ENCODE results near the gene PPP2R2C. TPM values are rescaled to one million over a fixed set of nuclear protein-coding genes. Genes with fewer than 3 reads are reported as not detected.

The PPP2R2C gene
- total and polyA plus RNA-seq, 2 of the 4 experiments (the other 2 are of a cell fraction), result 0.03 TPM; not detected in 1

- Histone ChIP-seq H4K8ac (ENCODE audit: low read depth in 2 of 2, low read length in 2 of 2) (no peak overlapping the region), H3K36me3 (ENCODE audit: control insufficient read depth, insufficient read depth, low read length) (no peaks in the 10 kb centered on the region), H4K20me1 (ENCODE audit: insufficient read depth, low read length) (no peaks in the 10 kb centered on the region), H2BK120ac (ENCODE audit: low read depth, low read length) (no peak overlapping the region), H3K14ac (replicated peaks; ENCODE audit: low read depth, low read length) (no peak overlapping the region), H2AK5ac (ENCODE audit: low read depth, low read length) (no peak overlapping the region), H3K79me1 (ENCODE audit: low read depth in 1 of 2, low read length in 2 of 2) (no peaks in the 10 kb centered on the region), H3K9me1 (ENCODE audit: insufficient read depth, low read length) (no peaks in the 10 kb centered on the region), H3K18ac (ENCODE audit: low read depth, low read length) (no peak overlapping the region), H2AK9ac (replicated peaks; ENCODE audit: low read depth, low read length, poor library complexity) (no peak overlapping the region), H3K27me3 (ENCODE audit: control insufficient read depth, insufficient read depth, low read length) (peaks cover 5% of the 10 kb centered on the region), H4K91ac (ENCODE audit: insufficient read depth, low read depth, low read length) (no peak overlapping the region), H3K9ac (ENCODE audit: low read depth, low read length) (no peak overlapping the region), H2BK20ac (ENCODE audit: low read depth, low read length) (no peak overlapping the region), H3K4ac (ENCODE audit: low read depth, low read length) (no peak overlapping the region), H2BK15ac (ENCODE audit: low read depth, low read length) (no peak overlapping the region), H3K4me2 (ENCODE audit: low read depth, low read length) (no peak overlapping the region), H3K27ac (ENCODE audit: insufficient read depth, low read length) (no peak overlapping the region), H2AFZ (replicated peaks; ENCODE audit: low read length, poor library complexity) (no peak overlapping the region), H3K9me3 (ENCODE audit: control insufficient read depth, insufficient read depth, low read length) (no peaks in the 10 kb centered on the region), H3K4me3 (ENCODE audit: insufficient read depth, low read depth, low read length) (no peak overlapping the region), H3K23ac (ENCODE audit: low read depth, low read length) (no peak overlapping the region), H3K4me1 (ENCODE audit: control insufficient read depth, insufficient read depth, low read length) (no peaks in the 10 kb centered on the region), H4K5ac (ENCODE audit: low read depth, low read length) (no peak overlapping the region), H3K56ac (ENCODE audit: extremely low read depth, insufficient read depth, low read length) (no peak overlapping the region), H2BK5ac (ENCODE audit: low read depth, low read length, poor library complexity, severe bottlenecking) (no peak overlapping the region)
- intact Hi-C loops (cut with micrococcal nuclease) (no loop called here), in situ Hi-C loops (cut with MboI; ENCODE audit: low sequenced_read_pairs) (no loop called here), dilution Hi-C loops (cut with HindIII; ENCODE audit: low sequenced_read_pairs, unreplicated experiment) (no loop called here)
- CTCF ChIA-PET, result no interaction called here
- POLR2A ChIA-PET (ENCODE audit: unreplicated experiment), result no interaction called here
- peak; percentile 4 for DNase-seq
- whole genome bisulfite sequencing, 2 experiments (ENCODE audit: extremely low coverage in 2 of 2, insufficient read length in 1 of 2), result no CpG with 5 or more reads among the region's 6 CpGs
- peak; percentile 42 for ATAC-seq (ENCODE audit: low read depth)
- BruUV-seq (replicated peaks), result no TSS peak
- no peak for TF ChIP-seq ELK1 (IDR thresholded peaks at IDR 0.05; ENCODE audit: borderline replicate concordance, low read depth, low read length)
- no peak for TF ChIP-seq RCOR1 (IDR thresholded peaks at IDR 0.05; ENCODE audit: insufficient replicate concordance, low read length)
Measured at GRCh38 chr4:6419452-6420028, 52.9 kb downstream of the PPP2R2C start.

Measured in IMR-90 (cell line).